ENCODE measurements around the gene TRAPPC3.

Gene TRAPPC3

GRCh38 chr1:36088265-36088576, 61.1 kb downstream of the TRAPPC3 start:
- peak overlapping the region; percentile 87 to 90 for H3K27ac ChIP-seq
- H3K4me3 ChIP-seq, result peak overlapping the region; percentile 71 to 86
- H3K27me3 ChIP-seq, result peaks cover 0 to 34% of the 10 kb centered on the region in 2 donors
- no peak for DNase-seq
- no peak for TF ChIP-seq CTCF (IDR thresholded peaks at IDR 0.05)
- H3K4me1 ChIP-seq, result peaks cover 0 to 52% (median 41%) of the 10 kb centered on the region in 4 donors
- intact Hi-C loops (cut with DNase I; ENCODE audit: low total_unique reads), result no loop called here
- H3K9me3 ChIP-seq, result no peaks in the 10 kb centered on the region
- peaks cover 19 to 30% (median 23%) of the 10 kb centered on the region in 3 donors for H3K36me3 ChIP-seq

GRCh38 chr1:36087233-36088123, 61.8 kb downstream of the TRAPPC3 start:
- Histone ChIP-seq H3K27me3 (peaks cover 0 to 38% of the 10 kb centered on the region in 2 donors), H3K4me3 (no peak overlapping the region), H3K36me3 (peaks cover 11 to 23% (median 16%) of the 10 kb centered on the region in 3 donors), H3K27ac (no peak overlapping the region), H3K4me1 (peaks cover 0 to 48% (median 38%) of the 10 kb centered on the region in 4 donors), H3K9me3 (no peaks in the 10 kb centered on the region)
- no peak for TF ChIP-seq CTCF (IDR thresholded peaks at IDR 0.05)
- intact Hi-C loops (cut with DNase I; ENCODE audit: low total_unique reads), result no loop called here
- no peak for DNase-seq
